Gastrocnemius medialis (tissue), 4 donors: ENCODE results near the gene SEMA3A.

Experiments used
- CTCF ChIP-seq, 5 experiments: fragments of 450-650 bp in 3 of 5; fragments of 200-600 bp in 2 of 5; sonication (generic) in 2 of 5; IDR thresholded peaks in 4 of 5; conservative IDR thresholded peaks in 1 of 5; 1 replicate in 4 of 5; 2 replicates in 1 of 5; pipeline ENCODE4 v1.5.1; 2016 to 2019; ENCODE audit warnings: antibody characterized with exemption in 5 of 5, mild to moderate bottlenecking in 3 of 5, moderate library complexity in 3 of 5
- POLR2A ChIP-seq, 2 donors: fragments of 450-650 bp; IDR thresholded peaks; one replicate each; pipeline ENCODE4 v1.6.1; 2017; ENCODE audit warnings: antibody characterized with exemption in 2 of 2, mild to moderate bottlenecking in 2 of 2, moderate library complexity in 2 of 2

GRCh38 chr7:84139986-84140729 is 54.4 kb downstream of the SEMA3A start:
- no peak for TF ChIP-seq CTCF (IDR thresholded peaks at IDR 0.05 in 4 of 5, conservative IDR thresholded peaks at IDR 0.05 in 1 of 5)
- no peak for TF ChIP-seq POLR2A (IDR thresholded peaks at IDR 0.05)
